Ishikawa (cell line): Measurements from ENCODE around the gene NR1D2.

Source experiments
- CEBPB ChIP-seq: IDR thresholded peaks from 2 replicates; pipeline ENCODE4 v1.6.1; 2012
- CREB1 ChIP-seq: IDR thresholded peaks from 2 replicates; pipeline ENCODE4 v1.6.1; 2012; ENCODE audit warnings: low read depth
- EGR1 ChIP-seq: IDR thresholded peaks from 2 replicates; pipeline ENCODE4 v1.6.1; 2012
- EP300 ChIP-seq: IDR thresholded peaks from 2 replicates; pipeline ENCODE4 v1.6.1; 2012; ENCODE audit warnings: borderline replicate concordance
- FOXM1 ChIP-seq: IDR thresholded peaks from 2 replicates; pipeline ENCODE4 v1.6.1; 2012; ENCODE audit warnings: low read depth, borderline replicate concordance
- NFIC ChIP-seq: IDR thresholded peaks from 2 replicates; pipeline ENCODE4 v1.6.1; 2012
- RAD21 ChIP-seq: IDR thresholded peaks from 2 replicates; pipeline ENCODE4 v1.6.1; 2012; ENCODE audit warnings: low read depth
- REST ChIP-seq: IDR thresholded peaks from 2 replicates; pipeline ENCODE4 v1.6.1; 2012; ENCODE audit warnings: low read depth, mild to moderate bottlenecking
- TAF1 ChIP-seq: IDR thresholded peaks from 2 replicates; pipeline ENCODE4 v1.6.1; 2012; ENCODE audit warnings: low read depth, mild to moderate bottlenecking
- TCF12 ChIP-seq: IDR thresholded peaks from 2 replicates; pipeline ENCODE4 v1.6.1; 2012; ENCODE audit warnings: low read depth
- TEAD4 ChIP-seq: IDR thresholded peaks from 2 replicates; pipeline ENCODE4 v1.6.1; 2012
- YY1 ChIP-seq: IDR thresholded peaks from 2 replicates; pipeline ENCODE4 v1.6.1; 2012; ENCODE audit warnings: low read depth
- ZBTB7A ChIP-seq: IDR thresholded peaks from 2 replicates; pipeline ENCODE4 v1.6.1; 2012; ENCODE audit warnings: low read depth
- TF ChIP-seq, protein P1 (sequence below): IDR thresholded peaks from 2 replicates; pipeline ENCODE4 v1.6.1; 2012
- TF ChIP-seq, protein P2 (sequence below): IDR thresholded peaks from 2 replicates; pipeline ENCODE4 v1.6.1; 2012

NR1D2 gene

GRCh38 chr3:23995219-23995618 lies 50.1 kb downstream of the NR1D2 start:
- TF ChIP-seq CREB1: no peak
- TF ChIP-seq EP300: no peak
- TF ChIP-seq TEAD4: no peak
- TF ChIP-seq, protein P1, sequence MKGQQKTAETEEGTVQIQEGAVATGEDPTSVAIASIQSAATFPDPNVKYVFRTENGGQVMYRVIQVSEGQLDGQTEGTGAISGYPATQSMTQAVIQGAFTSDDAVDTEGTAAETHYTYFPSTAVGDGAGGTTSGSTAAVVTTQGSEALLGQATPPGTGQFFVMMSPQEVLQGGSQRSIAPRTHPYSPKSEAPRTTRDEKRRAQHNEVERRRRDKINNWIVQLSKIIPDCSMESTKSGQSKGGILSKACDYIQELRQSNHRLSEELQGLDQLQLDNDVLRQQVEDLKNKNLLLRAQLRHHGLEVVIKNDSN: no peak
- no peak for TF ChIP-seq EGR1
- TF ChIP-seq RAD21: no peak
- TF ChIP-seq, protein P2, sequence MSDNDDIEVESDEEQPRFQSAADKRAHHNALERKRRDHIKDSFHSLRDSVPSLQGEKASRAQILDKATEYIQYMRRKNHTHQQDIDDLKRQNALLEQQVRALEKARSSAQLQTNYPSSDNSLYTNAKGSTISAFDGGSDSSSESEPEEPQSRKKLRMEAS: no peak

GRCh38 chr3:23996095-23996524 lies 51.0 kb downstream of the NR1D2 start:
- TF ChIP-seq TEAD4: no peak
- TF ChIP-seq, protein P2: no peak
- TF ChIP-seq, protein P1: no peak
- TF ChIP-seq YY1: no peak
- no peak for TF ChIP-seq ZBTB7A
- TF ChIP-seq NFIC: no peak
- no peak for TF ChIP-seq CEBPB
- no peak for TF ChIP-seq EGR1
- TF ChIP-seq FOXM1: no peak
- no peak for TF ChIP-seq TAF1
- no peak for TF ChIP-seq TCF12
- TF ChIP-seq EP300: no peak
- no peak for TF ChIP-seq CREB1
- no peak for TF ChIP-seq RAD21
- no peak for TF ChIP-seq REST

- TF ChIP-seq FOXM1 (0 out of 2 replicates have a peak, but pooled peaks have one; percentile 20), TCF12 (no peak), CEBPB (no peak), REST (no peak), RAD21 (peak; percentile 100)
These were observed 54.0 kb downstream of the NR1D2 start for GRCh38 chr3:23999012-23999641.

DNA sequence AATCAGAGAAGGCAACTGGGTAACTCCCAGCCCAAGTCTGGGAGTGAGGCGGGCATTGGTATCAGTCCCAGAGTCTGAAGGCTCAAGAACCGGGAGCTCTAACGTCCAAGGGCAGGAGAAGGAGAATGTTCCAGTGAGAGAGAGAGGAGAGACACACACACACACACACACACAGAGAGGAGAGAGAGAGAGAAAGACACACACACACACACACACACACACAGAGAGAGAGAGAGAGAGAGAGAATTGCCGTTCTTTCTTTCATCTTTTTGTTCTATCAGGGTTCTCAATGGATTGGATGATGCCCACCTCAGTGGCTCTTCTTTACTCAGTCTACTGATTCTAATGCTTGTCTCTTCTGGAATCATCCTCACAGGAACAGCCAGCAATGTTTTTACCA lies 57.0 kb downstream of the NR1D2 start:
- no peak for TF ChIP-seq EGR1
- no peak for TF ChIP-seq NFIC
- no peak for TF ChIP-seq TCF12
- no peak for TF ChIP-seq FOXM1
- no peak for TF ChIP-seq TAF1
- TF ChIP-seq TEAD4: no peak
- TF ChIP-seq, protein P1: no peak
- TF ChIP-seq, protein P2: no peak
- TF ChIP-seq CREB1: no peak
- TF ChIP-seq YY1: no peak
- TF ChIP-seq REST: no peak
- TF ChIP-seq CEBPB: no peak
- no peak for TF ChIP-seq EP300
